Astrocyte (in vitro differentiated cells and primary cell): Measurements from ENCODE around the gene GPC5. TPM values are rescaled to one million over a fixed set of nuclear protein-coding genes. Genes with fewer than 3 reads are reported as not detected.

Experiments used
- DNase-seq: peaks from one replicate; pipeline ENCODE4 v3.0.0-alpha.2; 2010; ENCODE audit warnings: low read depth
- FAIRE-seq: peaks from 2 replicates; lab custom pipeline; 2011; peaks lifted over from hg19 to GRCh38; lab: Jason Lieb, UNC
- H2AFZ ChIP-seq: 2 replicates; pipeline ENCODE4 v1.6.0; 2012; ENCODE audit warnings: low read depth, low read length, inconsistent platforms
- H3K27ac ChIP-seq: 2 replicates; pipeline ENCODE4 v1.5.1; 2011; ENCODE audit warnings: low read depth, low read length, inconsistent platforms
- H3K27me3 ChIP-seq: 2 replicates; pipeline ENCODE4 v1.6.0; 2011; ENCODE audit warnings: low read length, inconsistent platforms; ENCODE audit not compliant: insufficient read depth
- H3K36me3 ChIP-seq: 2 replicates; pipeline ENCODE4 v1.5.1; 2011; ENCODE audit warnings: low read length, inconsistent platforms; ENCODE audit not compliant: insufficient read depth
- H3K4me1 ChIP-seq: 2 replicates; pipeline ENCODE4 v1.5.1; 2011; ENCODE audit warnings: low read length, inconsistent platforms; ENCODE audit not compliant: insufficient read depth
- H3K4me2 ChIP-seq: 2 replicates; pipeline ENCODE4 v1.6.0; 2012; ENCODE audit warnings: low read length, inconsistent platforms
- H3K4me3 ChIP-seq: 2 replicates; pipeline ENCODE4 v1.5.1; 2011; ENCODE audit warnings: low read depth, mild to moderate bottlenecking, low read length, inconsistent platforms; ENCODE audit not compliant: insufficient read depth
- H3K79me2 ChIP-seq: 2 replicates; pipeline ENCODE4 v1.6.0; 2012; ENCODE audit warnings: mild to moderate bottlenecking, low read length, inconsistent platforms; ENCODE audit not compliant: insufficient read depth
- H3K9ac ChIP-seq: 2 replicates; pipeline ENCODE4 v1.6.0; 2012; ENCODE audit warnings: mild to moderate bottlenecking, low read length, inconsistent platforms
- H3K9me3 ChIP-seq: 2 replicates; pipeline ENCODE4 v1.5.1; 2012; ENCODE audit warnings: low read depth, mild to moderate bottlenecking, low read length, inconsistent platforms; ENCODE audit not compliant: insufficient read depth
- H4K20me1 ChIP-seq: 2 replicates; pipeline ENCODE4 v1.6.0; 2012; ENCODE audit warnings: low read length, inconsistent platforms; ENCODE audit not compliant: insufficient read depth
- H3K27ac Mint-ChIP-seq: one replicate; pipeline ENCODE4 v1.8.0; 2021; ENCODE audit warnings: mild to moderate bottlenecking, mixed read lengths; ENCODE audit not compliant: unreplicated experiment
- H3K27me3 Mint-ChIP-seq: one replicate; pipeline ENCODE4 v1.8.0; 2021; ENCODE audit warnings: low read depth, mixed read lengths; ENCODE audit not compliant: unreplicated experiment
- H3K36me3 Mint-ChIP-seq: one replicate; pipeline ENCODE4 v1.8.0; 2021; ENCODE audit warnings: low read depth, mixed read lengths; ENCODE audit not compliant: unreplicated experiment
- H3K4me1 Mint-ChIP-seq: one replicate; pipeline ENCODE4 v1.8.0; 2021; ENCODE audit warnings: low read depth, mixed read lengths; ENCODE audit not compliant: unreplicated experiment
- H3K4me3 Mint-ChIP-seq: one replicate; pipeline ENCODE4 v1.8.0; 2021; ENCODE audit warnings: mild to moderate bottlenecking, moderate library complexity, mixed read lengths; ENCODE audit not compliant: unreplicated experiment
- H3K9me3 Mint-ChIP-seq: one replicate; pipeline ENCODE4 v1.8.0; 2021; ENCODE audit warnings: mild to moderate bottlenecking, mixed read lengths; ENCODE audit not compliant: unreplicated experiment
- EZH2 ChIP-seq: IDR thresholded peaks from 2 replicates; pipeline ENCODE4 v1.6.1; 2012; ENCODE audit warnings: mild to moderate bottlenecking, low read length, inconsistent platforms; ENCODE audit not compliant: insufficient read depth
- total RNA-seq: library from RNA; stranded (reverse); gene quantifications from 2 replicates; pipeline ENCODE4 v1.2.1, GENCODE V29; 2021
- TF ChIP-seq, protein P1 (sequence below): IDR thresholded peaks from 2 replicates; pipeline ENCODE4 v1.5.1; 2011; ENCODE audit warnings: low read depth, mild to moderate bottlenecking, inconsistent platforms, low read length, moderate library complexity; ENCODE audit not compliant: insufficient read depth

Gene GPC5
- total RNA-seq, 1 donor from 2014 or later: 1.1 TPM

DNA sequence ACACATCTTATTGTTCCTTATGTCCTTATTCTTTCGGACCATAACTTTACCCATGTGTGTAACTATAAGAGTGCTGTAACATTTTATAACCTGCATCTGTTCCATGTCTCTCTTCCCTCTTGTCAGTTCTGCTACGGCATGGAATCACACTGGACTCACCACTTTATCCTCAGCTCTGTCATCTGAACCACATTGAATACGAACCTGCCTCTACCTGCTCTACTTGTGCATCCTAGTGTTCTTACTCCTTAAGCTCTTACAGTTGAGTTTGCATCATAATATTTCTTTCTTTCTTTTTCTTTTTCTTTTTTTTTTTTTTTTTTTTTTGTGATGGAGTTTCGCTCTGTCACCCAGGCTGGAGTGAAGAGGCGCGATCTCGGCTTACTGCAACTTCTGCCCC is 180.9 kb downstream of the GPC5 start:
- H3K4me3 ChIP-seq: no peak overlapping the region
- H3K36me3 ChIP-seq: no peaks in the 10 kb centered on the region
- no peak overlapping the region for H3K27ac ChIP-seq
- no peak overlapping the region for H3K4me2 ChIP-seq
- H2AFZ ChIP-seq: no peak overlapping the region
- H3K4me3 Mint-ChIP-seq: no peak overlapping the region
- H3K4me1 Mint-ChIP-seq: no peaks in the 10 kb centered on the region
- no peaks in the 10 kb centered on the region for H3K79me2 ChIP-seq
- DNase-seq: no peak
- no peaks in the 10 kb centered on the region for H3K9me3 ChIP-seq
- FAIRE-seq: no peak
- no peak overlapping the region for H3K9ac ChIP-seq
- no peaks in the 10 kb centered on the region for H3K27me3 Mint-ChIP-seq
- H3K36me3 Mint-ChIP-seq: no peaks in the 10 kb centered on the region
- no peaks in the 10 kb centered on the region for H4K20me1 ChIP-seq
- H3K27ac Mint-ChIP-seq: no peak overlapping the region
- H3K4me1 ChIP-seq: no peaks in the 10 kb centered on the region
- no peaks in the 10 kb centered on the region for H3K9me3 Mint-ChIP-seq
- no peak for TF ChIP-seq EZH2
- TF ChIP-seq, protein P1, sequence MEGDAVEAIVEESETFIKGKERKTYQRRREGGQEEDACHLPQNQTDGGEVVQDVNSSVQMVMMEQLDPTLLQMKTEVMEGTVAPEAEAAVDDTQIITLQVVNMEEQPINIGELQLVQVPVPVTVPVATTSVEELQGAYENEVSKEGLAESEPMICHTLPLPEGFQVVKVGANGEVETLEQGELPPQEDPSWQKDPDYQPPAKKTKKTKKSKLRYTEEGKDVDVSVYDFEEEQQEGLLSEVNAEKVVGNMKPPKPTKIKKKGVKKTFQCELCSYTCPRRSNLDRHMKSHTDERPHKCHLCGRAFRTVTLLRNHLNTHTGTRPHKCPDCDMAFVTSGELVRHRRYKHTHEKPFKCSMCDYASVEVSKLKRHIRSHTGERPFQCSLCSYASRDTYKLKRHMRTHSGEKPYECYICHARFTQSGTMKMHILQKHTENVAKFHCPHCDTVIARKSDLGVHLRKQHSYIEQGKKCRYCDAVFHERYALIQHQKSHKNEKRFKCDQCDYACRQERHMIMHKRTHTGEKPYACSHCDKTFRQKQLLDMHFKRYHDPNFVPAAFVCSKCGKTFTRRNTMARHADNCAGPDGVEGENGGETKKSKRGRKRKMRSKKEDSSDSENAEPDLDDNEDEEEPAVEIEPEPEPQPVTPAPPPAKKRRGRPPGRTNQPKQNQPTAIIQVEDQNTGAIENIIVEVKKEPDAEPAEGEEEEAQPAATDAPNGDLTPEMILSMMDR: no peak
- no peaks in the 10 kb centered on the region for H3K27me3 ChIP-seq

DNA sequence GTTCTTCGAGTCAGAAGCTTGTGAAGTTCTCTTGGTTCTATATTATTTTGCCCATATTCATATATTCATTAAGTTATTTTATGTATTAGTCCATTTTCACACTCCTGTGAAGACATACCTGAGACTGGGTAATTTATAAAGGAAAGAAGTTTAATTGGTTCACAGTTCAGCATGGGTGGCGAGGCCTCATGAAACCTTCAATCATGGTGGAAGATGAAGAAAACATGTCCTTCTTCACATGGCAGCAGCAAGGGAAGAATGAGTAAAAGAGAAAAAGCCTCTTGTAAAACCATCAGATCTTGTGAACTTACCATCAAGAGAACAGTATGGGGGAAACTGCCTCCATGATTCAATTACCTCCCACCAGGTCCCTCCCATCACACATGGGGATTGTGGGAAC is 182.3 kb downstream of the GPC5 start:
- H3K4me2 ChIP-seq: no peak overlapping the region
- FAIRE-seq (no peak), DNase-seq (no peak)
- H3K27me3 ChIP-seq: no peaks in the 10 kb centered on the region
- H3K4me1 ChIP-seq: no peaks in the 10 kb centered on the region
- H3K27ac Mint-ChIP-seq: no peak overlapping the region
- no peaks in the 10 kb centered on the region for H3K9me3 Mint-ChIP-seq
- no peaks in the 10 kb centered on the region for H3K9me3 ChIP-seq
- H3K4me1 Mint-ChIP-seq: no peaks in the 10 kb centered on the region
- H3K27ac ChIP-seq: no peak overlapping the region
- no peaks in the 10 kb centered on the region for H4K20me1 ChIP-seq
- H3K4me3 Mint-ChIP-seq: no peak overlapping the region
- no peak overlapping the region for H3K4me3 ChIP-seq
- H3K9ac ChIP-seq: no peak overlapping the region
- no peaks in the 10 kb centered on the region for H3K36me3 ChIP-seq
- TF ChIP-seq, protein P1: no peak
- TF ChIP-seq EZH2: no peak
- no peaks in the 10 kb centered on the region for H3K27me3 Mint-ChIP-seq
- no peaks in the 10 kb centered on the region for H3K36me3 Mint-ChIP-seq
- H3K79me2 ChIP-seq: no peaks in the 10 kb centered on the region
- H2AFZ ChIP-seq: no peak overlapping the region

DNA sequence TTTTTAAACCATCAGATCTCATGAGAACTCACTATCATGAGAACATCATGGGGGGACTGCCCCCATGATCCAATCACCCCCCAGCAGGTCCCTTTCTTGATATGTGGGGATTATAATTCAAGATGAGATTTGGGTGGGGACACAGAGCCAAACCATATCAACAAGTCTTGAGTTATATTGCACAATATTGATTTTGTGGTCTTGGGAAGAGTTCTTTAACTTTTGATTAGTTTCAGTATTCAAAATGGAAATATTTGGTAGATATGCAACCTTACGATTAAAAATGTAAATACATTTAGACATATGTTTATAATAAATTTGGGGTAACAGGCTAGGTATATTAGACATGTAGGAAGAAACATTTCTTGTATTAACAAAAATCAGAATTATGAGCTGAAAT is 188.2 kb downstream of the GPC5 start:
- no peaks in the 10 kb centered on the region for H3K4me1 Mint-ChIP-seq
- TF ChIP-seq, protein P1: no peak
- no peak for TF ChIP-seq EZH2
- Histone ChIP-seq H3K4me2 (no peak overlapping the region), H3K4me1 (no peaks in the 10 kb centered on the region), H3K4me3 (no peak overlapping the region), H3K27ac (no peak overlapping the region), H3K9me3 (no peaks in the 10 kb centered on the region), H3K79me2 (no peaks in the 10 kb centered on the region), H3K9ac (no peak overlapping the region), H4K20me1 (no peaks in the 10 kb centered on the region), H2AFZ (no peak overlapping the region), H3K36me3 (no peaks in the 10 kb centered on the region), H3K27me3 (no peaks in the 10 kb centered on the region)
- no peak for FAIRE-seq
- H3K4me3 Mint-ChIP-seq: no peak overlapping the region
- DNase-seq: no peak
- H3K27me3 Mint-ChIP-seq: no peaks in the 10 kb centered on the region
- no peaks in the 10 kb centered on the region for H3K9me3 Mint-ChIP-seq
- H3K27ac Mint-ChIP-seq: no peak overlapping the region
- H3K36me3 Mint-ChIP-seq: no peaks in the 10 kb centered on the region
